Endothelial cell of umbilical vein (primary cell): ENCODE results near the gene PRSS56. TPM values are rescaled to one million over a fixed set of nuclear protein-coding genes. Genes with fewer than 3 reads are reported as not detected.

Source experiments
- BruUV-seq: library from RNA; stranded (reverse); fragments of 400-500 nt; replicated peaks from 2 replicates; lab custom pipeline; 2021; lab: Mats Ljungman, UMichigan
- CTCF ChIA-PET: fragments of 300-600, 350-600 bp; sonication (Branson Sonifier 250); formaldehyde crosslinking; loops from one replicate; lab custom pipeline; 2021; ENCODE audit warnings: antibody characterized with exemption, inconsistent platforms; lab: Charles Lee
- POLR2A ChIA-PET: fragments of 300-600, 350-600 bp; sonication (Branson Sonifier 250); formaldehyde crosslinking; loops from one replicate; lab custom pipeline; 2021; ENCODE audit warnings: antibody characterized with exemption, inconsistent platforms; lab: Charles Lee
- DNase-seq: peaks from one replicate; pipeline ENCODE4 v3.0.0-alpha.2; 2011; ENCODE audit warnings: low read depth, low spot score
- FAIRE-seq: peaks from 2 replicates; lab custom pipeline; 2011; peaks lifted over from hg19 to GRCh38; lab: Jason Lieb, UNC
- H2AFZ ChIP-seq: 2 replicates; pipeline ENCODE4 v1.6.0; 2012; ENCODE audit warnings: low read depth, low read length, control low read depth, inconsistent platforms
- H3K27ac ChIP-seq: 2 replicates; pipeline ENCODE4 v1.5.1; 2011; ENCODE audit warnings: low read depth, mild to moderate bottlenecking, control low read depth, low read length, moderate library complexity; ENCODE audit not compliant: insufficient read depth
- H3K27me3 ChIP-seq, 2 experiments: 2 replicates each; pipeline versions ENCODE4 v1.6.0 to v1.6.1; 2011; ENCODE audit warnings: low read length in 2 of 2, mixed read lengths in 1 of 2; ENCODE audit not compliant: control insufficient read depth in 2 of 2, insufficient read depth in 2 of 2
- H3K36me3 ChIP-seq, 2 experiments: 2 replicates in 1 of 2; 3 replicates in 1 of 2; pipeline ENCODE4 v1.5.1; 2011; ENCODE audit warnings: low read length in 2 of 2, mild to moderate bottlenecking in 1 of 2, moderate library complexity in 1 of 2; ENCODE audit not compliant: control insufficient read depth in 2 of 2, insufficient read depth in 2 of 2; ENCODE audit errors: extremely low read depth in 1 of 2
- H3K4me1 ChIP-seq: 3 replicates; pipeline ENCODE4 v1.5.1; 2011; ENCODE audit warnings: mild to moderate bottlenecking, low read length; ENCODE audit not compliant: control insufficient read depth, insufficient read depth; ENCODE audit errors: extremely low read depth
- H3K4me2 ChIP-seq: 2 replicates; pipeline ENCODE4 v1.6.1; 2011; ENCODE audit warnings: low read length, control low read depth, mixed read lengths; ENCODE audit not compliant: insufficient read depth
- H3K4me3 ChIP-seq, 3 experiments: fragments of 200-600 bp in 1 of 3; sonication (generic), shearing (Covaris generic) in 1 of 3; replicated peaks in 1 of 3; 2 replicates each; pipeline ENCODE4 v1.5.1; 2011 to 2016; ENCODE audit warnings: control low read depth in 3 of 3, low read length in 3 of 3, mild to moderate bottlenecking in 2 of 3, inconsistent platforms in 1 of 3, low read depth in 1 of 3, moderate library complexity in 1 of 3; ENCODE audit not compliant: insufficient read depth in 1 of 3
- H3K79me2 ChIP-seq: 2 replicates; pipeline ENCODE4 v1.6.0; 2012; ENCODE audit warnings: low read length, inconsistent platforms; ENCODE audit not compliant: control insufficient read depth, insufficient read depth
- H3K9ac ChIP-seq: replicated peaks from 2 replicates; pipeline ENCODE3; 2011; ENCODE audit warnings: low read length, control low read depth; ENCODE audit not compliant: insufficient read depth; ENCODE audit errors: extremely low read depth
- H3K9me1 ChIP-seq: replicated peaks from 3 replicates; pipeline ENCODE4 v1.6.0; 2011; ENCODE audit warnings: mild to moderate bottlenecking, low read length; ENCODE audit not compliant: control insufficient read depth, insufficient read depth; ENCODE audit errors: extremely low read depth
- H3K9me3 ChIP-seq: replicated peaks from 2 replicates; pipeline ENCODE4 v1.5.1; 2012; ENCODE audit warnings: low read length, inconsistent platforms; ENCODE audit not compliant: control insufficient read depth, insufficient read depth
- H4K20me1 ChIP-seq: replicated peaks from 2 replicates; pipeline ENCODE3; 2011; ENCODE audit warnings: mild to moderate bottlenecking, low read length; ENCODE audit not compliant: control insufficient read depth, insufficient read depth; ENCODE audit errors: extremely low read depth
- CTCF ChIP-seq, 2 donors: IDR thresholded peaks; 1 replicate in 1 of 2; 2 replicates in 1 of 2; pipeline ENCODE4 v1.5.1; 2011; ENCODE audit warnings: low read length in 2 of 2, mild to moderate bottlenecking in 2 of 2, moderate library complexity in 2 of 2, control low read depth in 1 of 2, inconsistent platforms in 1 of 2, low read depth in 1 of 2; ENCODE audit not compliant: insufficient read depth in 1 of 2; ENCODE audit errors: extremely low read depth in 1 of 2
- EZH2 ChIP-seq: IDR thresholded peaks from 2 replicates; pipeline ENCODE4 v1.6.1; 2012; ENCODE audit warnings: borderline replicate concordance, low read depth, mild to moderate bottlenecking, moderate library complexity, low read length, inconsistent platforms; ENCODE audit not compliant: severe bottlenecking
- FOS ChIP-seq: IDR thresholded peaks from 2 replicates; pipeline ENCODE4 v1.6.1; 2011; ENCODE audit warnings: mild to moderate bottlenecking, low read length, moderate library complexity, borderline replicate concordance; ENCODE audit not compliant: insufficient read depth
- GATA2 ChIP-seq: IDR thresholded peaks from 2 replicates; pipeline ENCODE4 v1.7.0; 2011; ENCODE audit warnings: low read depth, mild to moderate bottlenecking, moderate library complexity, mixed read lengths, low read length; ENCODE audit not compliant: insufficient read length, insufficient read depth
- JUN ChIP-seq: IDR thresholded peaks from 2 replicates; pipeline ENCODE4 v1.6.1; 2011; ENCODE audit warnings: borderline replicate concordance, low read depth; ENCODE audit not compliant: insufficient read length, insufficient read depth
- MYC ChIP-seq: IDR thresholded peaks from one replicate; pipeline ENCODE4 v1.6.1; 2011; ENCODE audit warnings: mild to moderate bottlenecking, low read depth, low read length
- POLR2A ChIP-seq: IDR thresholded peaks from 2 replicates; pipeline ENCODE4 v1.6.1; 2012; ENCODE audit warnings: low read depth, mild to moderate bottlenecking, control low read depth, low read length
- POLR2AphosphoS5 ChIP-seq: IDR thresholded peaks from 2 replicates; pipeline ENCODE4 v1.6.1; 2012; ENCODE audit warnings: low read depth, mild to moderate bottlenecking, control low read depth, low read length, moderate library complexity; ENCODE audit not compliant: insufficient read depth
- dilution Hi-C: fragments of 300-500 bp; cut with MboI; formaldehyde crosslinking; loops from one replicate; pipeline ENCODE4 v1.15.0; 2019; ENCODE audit warnings: low sequenced_read_pairs; ENCODE audit not compliant: extremely low pct_ligation_motif_present
- intact Hi-C: fragments of 100-400 bp; cut with micrococcal nuclease; formaldehyde crosslinking; loops from one replicate; pipeline ENCODE4 v1.10.0; 2022
- polyA plus RNA-seq, 4 experiments: library from polyadenylated mRNA; depleted of rRNA in 3 of 4; stranded (reverse) in 3 of 4; unstranded in 1 of 4; fragments of >200 nt; gene quantifications; 2 replicates each; pipeline versions ENCODE4 v1.2.1 to v1.2.3, GENCODE V29; 2011 to 2012; ENCODE audit warnings: missing spikeins in 1 of 4
- total RNA-seq: library from RNA; stranded (reverse); gene quantifications from 2 replicates; pipeline ENCODE4 v1.2.3, GENCODE V29; 2021
- TF ChIP-seq, protein P1 (sequence below): IDR thresholded peaks from 2 replicates; pipeline ENCODE4 v1.6.1; 2011; ENCODE audit not compliant: insufficient read depth, insufficient read length

PRSS56 gene
- total and polyA plus RNA-seq, 2 donors (not counting 3 experiments of a cell fraction or from before 2014, with no cell fraction given) = not detected

- Histone ChIP-seq H3K4me1 (no peaks in the 10 kb centered on the region), H3K36me3 (no peaks in the 10 kb centered on the region), H3K27ac (no peak overlapping the region), H3K4me3 (no peak overlapping the region), H3K27me3 (peaks cover 27 to 40% of the 10 kb centered on the region in 2 experiments), H3K9me3 (no peaks in the 10 kb centered on the region), H4K20me1 (no peaks in the 10 kb centered on the region), H3K9me1 (no peaks in the 10 kb centered on the region), H2AFZ (no peak overlapping the region), H3K79me2 (no peaks in the 10 kb centered on the region), H3K4me2 (no peak overlapping the region), H3K9ac (no peak overlapping the region)
- DNase-seq = no peak
- TF ChIP-seq JUN = no peak
- TF ChIP-seq CTCF (IDR thresholded peaks at IDR 0.05; ENCODE audit: extremely low read depth in 1 of 2, insufficient read depth in 1 of 2, low read depth in 1 of 2, low read length in 2 of 2) = no peak
- TF ChIP-seq EZH2 = no peak
- TF ChIP-seq, protein P1, sequence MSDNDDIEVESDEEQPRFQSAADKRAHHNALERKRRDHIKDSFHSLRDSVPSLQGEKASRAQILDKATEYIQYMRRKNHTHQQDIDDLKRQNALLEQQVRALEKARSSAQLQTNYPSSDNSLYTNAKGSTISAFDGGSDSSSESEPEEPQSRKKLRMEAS = no peak
- TF ChIP-seq POLR2AphosphoS5 = no peak
- no peak for TF ChIP-seq POLR2A
- TF ChIP-seq GATA2 = no peak
- TF ChIP-seq FOS = no peak
- no peak for TF ChIP-seq MYC
- no peak for FAIRE-seq
- dilution Hi-C loops (no loop called here), intact Hi-C loops (no loop called here)
- BruUV-seq = no TSS peak
- ChIA-PET CTCF (no interaction called here), POLR2A (no interaction called here)
Measured at GRCh38 chr2:232483311-232483922, 36.8 kb upstream of the PRSS56 start.
